SK-N-SH treated with all-trans-retinoic acid at 6 μM for 48 hours (cell line): ENCODE measurements around the gene HS3ST4.

Experiments used
- CREB5 ChIP-seq: fragments of 250-450 bp; sonication (Bioruptor Pico); IDR thresholded peaks from 2 replicates; pipeline ENCODE4 v1.5.1; 2020; ENCODE audit warnings: low read depth, mild to moderate bottlenecking, moderate library complexity
- ZFP3 ChIP-seq: fragments of 250-450 bp; sonication (Bioruptor Pico); IDR thresholded peaks from 2 replicates; pipeline ENCODE4 v1.5.0; 2020; ENCODE audit warnings: mild to moderate bottlenecking, moderate library complexity
- ZFP30 ChIP-seq: fragments of 450-650 bp; formaldehyde crosslinking; IDR thresholded peaks from 2 replicates; pipeline ENCODE4 v1.5.0; 2022; ENCODE audit warnings: mild to moderate bottlenecking, moderate library complexity
- ZNF565 ChIP-seq: fragments of 450-650 bp; formaldehyde crosslinking; conservative IDR thresholded peaks from 2 replicates; pipeline ENCODE4 v1.5.0; 2020; ENCODE audit warnings: low read depth, mild to moderate bottlenecking, moderate library complexity

DNA sequence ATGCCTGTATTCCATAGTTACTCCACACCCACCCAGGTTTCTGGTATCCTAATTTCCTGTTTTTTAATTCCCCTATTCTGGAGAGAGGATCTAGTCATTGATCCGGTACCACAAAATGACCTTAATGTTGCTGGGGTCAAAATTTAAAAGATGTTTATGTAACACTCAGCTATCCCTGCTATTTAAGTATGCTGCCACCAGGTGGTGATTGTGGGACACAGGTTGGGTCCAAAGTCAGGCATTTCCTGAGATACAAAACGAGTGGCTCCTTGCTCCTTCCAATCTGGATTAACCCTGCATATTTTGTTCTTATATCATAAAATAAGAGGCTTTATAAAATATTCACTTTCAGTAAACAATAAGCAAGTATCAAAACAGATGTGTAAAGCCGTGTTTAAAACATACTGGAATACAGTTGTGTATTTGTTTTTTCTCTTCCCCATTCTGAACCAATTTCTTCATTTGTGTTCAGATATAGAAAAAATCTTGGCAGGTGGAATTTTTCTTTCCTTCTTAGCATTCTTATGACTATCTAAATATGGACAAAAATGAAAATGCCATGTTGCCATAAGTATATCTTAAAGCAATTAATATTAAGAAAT is 16.3 kb downstream of the HS3ST4 start:
- no peak for TF ChIP-seq CREB5 (CRISPR knock-in tag)
- TF ChIP-seq ZFP3 (CRISPR knock-in tag) = no peak
- TF ChIP-seq ZFP30 (CRISPR knock-in tag) = no peak
- no peak for TF ChIP-seq ZNF565 (CRISPR knock-in tag)
